Measurements from ENCODE around the gene ITGA1. TPM values are rescaled to one million over a fixed set of nuclear protein-coding genes. Genes with fewer than 3 reads are reported as not detected.

ITGA1 gene
- total and polyA plus RNA-seq, 2 of the 8 experiments (the other 6 are each of a cell fraction or from before 2014, with no cell fraction given): 2.3 to 9.0 TPM

GRCh38 chr5:52997424-52997823 is 209.7 kb downstream of the ITGA1 start:
- FAIRE-seq (no peak), DNase-seq (ENCODE audit: low read depth in 1 of 2, low spot score in 2 of 2) (no peak)
- Histone ChIP-seq H3K27ac (ENCODE audit: low read depth, low read length) (no peak overlapping the region), H3K4me1 (replicated peaks in 1 of 4; ENCODE audit: control insufficient read depth in 3 of 4, insufficient read depth in 4 of 4, low read length in 3 of 4) (no peaks in the 10 kb centered on the region), H3K14ac (ENCODE audit: insufficient read length) (no peak overlapping the region), H2BK20ac (ENCODE audit: low read length) (no peak overlapping the region), H3K23me2 (ENCODE audit: low read depth, low read length) (no peaks in the 10 kb centered on the region), H3K9me3 (ENCODE audit: insufficient read depth in 2 of 2, low read depth in 1 of 2, low read length in 1 of 2) (no peaks in the 10 kb centered on the region), H3K27me3 (replicated peaks in 1 of 4; ENCODE audit: control insufficient read depth in 3 of 4, extremely low read depth in 1 of 4, insufficient read depth in 3 of 4, low read length in 3 of 4) (peaks cover 0 to 2% (median 0%) of the 10 kb centered on the region in 4 experiments; a peak in 1 of 7 replicates), H2BK5ac (ENCODE audit: low read depth, low read length) (no peak overlapping the region), H3K79me1 (ENCODE audit: low read depth, low read length) (no peaks in the 10 kb centered on the region), H3K4ac (replicated peaks; ENCODE audit: insufficient read length, low read depth, low read length) (no peak overlapping the region), H3K36me3 (ENCODE audit: control insufficient read depth in 2 of 4, insufficient read depth in 4 of 4, low read length in 3 of 4) (no peaks in the 10 kb centered on the region; a peak in 1 of 8 replicates), H3K4me3 (ENCODE audit: extremely low read depth in 1 of 4, insufficient read depth in 2 of 4, low read depth in 3 of 4, low read length in 4 of 4) (no peak overlapping the region), H3K56ac (replicated peaks; ENCODE audit: insufficient read length, low read depth, low read length) (no peak overlapping the region), H2BK120ac (replicated peaks; ENCODE audit: low read depth, low read length) (no peak overlapping the region), H4K8ac (ENCODE audit: extremely low read depth, insufficient read depth, low read length) (no peak overlapping the region), H3K4me2 (ENCODE audit: insufficient read depth in 1 of 2, low read depth in 2 of 2, low read length in 2 of 2) (no peak overlapping the region), H2BK15ac (ENCODE audit: low read length) (no peak overlapping the region), H2AK5ac (ENCODE audit: low read depth, low read length) (no peak overlapping the region), H3K18ac (ENCODE audit: extremely low read depth, low read length) (no peak overlapping the region), H3K9ac (replicated peaks in 1 of 4; ENCODE audit: extremely low read depth in 1 of 4, low read depth in 3 of 4, low read length in 3 of 4) (no peak overlapping the region), H2AFZ (ENCODE audit: low read length) (no peak overlapping the region), H3K23ac (ENCODE audit: insufficient read length) (no peak overlapping the region), H3K79me2 (ENCODE audit: control insufficient read depth in 1 of 2, insufficient read depth in 2 of 2, low read length in 2 of 2) (no peaks in the 10 kb centered on the region), H2BK12ac (ENCODE audit: low read depth, low read length) (no peak overlapping the region), H4K91ac (replicated peaks; ENCODE audit: insufficient read length, low read length) (no peak overlapping the region), H4K20me1 (replicated peaks in 1 of 2; ENCODE audit: control insufficient read depth in 1 of 2, insufficient read depth in 2 of 2, low read length in 2 of 2) (no peaks in the 10 kb centered on the region), H4K5ac (ENCODE audit: insufficient read length, low read depth, low read length) (no peak overlapping the region)
- ChIA-PET POLR2A (ENCODE audit: partially characterized antibody) (interaction anchor here (1.7 kb wide), 1 partner anchor 18 kb away, joined by 3 read pairs; no protein-coding TSS in a partner anchor), CTCF (ENCODE audit: partially characterized antibody) (interaction anchor here (3.4 kb wide), 1 partner anchor 48 kb away, joined by 12 read pairs; no protein-coding TSS in a partner anchor)
- 91% methylated on average over 6 of the region's 6 CpGs; no CpG with 5 or more reads in 1 of the 2 experiments for WGBS, 2 experiments (ENCODE audit: extremely low coverage in 1 of 2, insufficient coverage in 1 of 2, insufficient read length in 1 of 2, insufficient replicate concordance in 2 of 2, low coverage in 1 of 2, low lambda C conversion rate in 2 of 2, missing lambda C conversion rate in 1 of 2)
- no peak for TF ChIP-seq EP300 (IDR thresholded peaks at IDR 0.05; ENCODE audit: borderline replicate concordance in 1 of 2, low read depth in 2 of 2, low read length in 2 of 2)
